ENCODE results near the gene DNAJC6.

DNA sequence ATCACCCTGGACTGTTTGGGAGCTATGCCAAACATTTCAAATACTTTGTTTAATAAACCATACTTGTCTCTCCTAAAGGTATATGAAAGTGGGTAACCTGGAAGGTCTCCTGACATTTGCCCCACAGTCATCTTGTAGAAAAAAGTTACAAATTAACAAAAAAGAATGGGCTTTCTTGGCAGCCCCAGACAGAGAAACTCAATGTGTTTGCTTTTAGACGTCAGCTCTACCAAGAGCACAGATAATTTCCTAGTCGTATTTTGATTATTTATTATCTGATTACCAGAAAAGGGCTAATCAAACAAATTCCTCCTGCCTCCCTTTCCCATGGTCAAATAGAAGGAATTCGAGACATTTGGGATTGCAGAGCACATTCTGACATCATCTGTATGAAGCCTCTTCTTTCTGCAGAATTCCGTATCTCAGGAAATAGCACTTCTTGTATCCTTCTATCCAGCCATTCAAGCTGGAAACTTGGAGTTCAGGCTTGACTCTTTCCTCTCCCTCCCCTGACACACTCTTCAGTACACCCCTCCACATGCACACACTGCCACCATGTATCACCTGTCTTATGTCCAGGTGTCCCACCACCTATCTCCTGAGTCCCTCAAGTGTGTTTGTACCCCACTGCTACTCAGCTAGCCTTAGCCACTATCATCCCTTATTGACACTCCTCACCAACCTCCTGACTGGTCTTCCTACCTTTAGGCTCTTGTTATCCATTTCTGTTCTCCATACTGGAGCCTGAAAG is 68.3 kb downstream of the DNAJC6 start:
- TF ChIP-seq EZH2 (IDR thresholded peaks at IDR 0.05), result no peak
- TF ChIP-seq POLR2AphosphoS5 (IDR thresholded peaks at IDR 0.05; ENCODE audit: borderline replicate concordance, low read depth, low read length), result no peak
